ENCODE measurements around the gene RNF43. TPM values are rescaled to one million over a fixed set of nuclear protein-coding genes. Genes with fewer than 3 reads are reported as not detected.

RNF43 gene
- total RNA-seq, 3 donors from 2014 or later: 8.5 to 19.0 TPM; not detected in 1

GRCh38 chr17:58421711-58422110, 4.4 kb upstream of the RNF43 start:
- no peaks in the 10 kb centered on the region for H3K9me3 ChIP-seq
- no peaks in the 10 kb centered on the region for H3K4me1 ChIP-seq
- no peak for DNase-seq (ENCODE audit: low spot score in 2 of 2)
- H3K27me3 ChIP-seq: no peaks in the 10 kb centered on the region
- H3K4me3 ChIP-seq: no peak overlapping the region
- TF ChIP-seq CTCF (IDR thresholded peaks at IDR 0.05) (no peak), POLR2AphosphoS5 (IDR thresholded peaks at IDR 0.05) (no peak), POLR2A (IDR thresholded peaks at IDR 0.05) (no peak)
- intact Hi-C loops (cut with DNase I; ENCODE audit: low total_unique reads): no loop called here
- H3K27ac ChIP-seq: no peak overlapping the region
- no peaks in the 10 kb centered on the region for H3K36me3 ChIP-seq

GRCh38 chr17:58420827-58421226, 3.5 kb upstream of the RNF43 start:
- DNase-seq (ENCODE audit: low spot score in 2 of 2): no peak
- Histone ChIP-seq H3K4me1 (no peaks in the 10 kb centered on the region), H3K36me3 (no peaks in the 10 kb centered on the region), H3K9me3 (no peaks in the 10 kb centered on the region), H3K27ac (no peak overlapping the region), H3K4me3 (no peak overlapping the region), H3K27me3 (no peaks in the 10 kb centered on the region)
- no peak for TF ChIP-seq POLR2AphosphoS5 (IDR thresholded peaks at IDR 0.05)
- TF ChIP-seq CTCF (IDR thresholded peaks at IDR 0.05): no peak
- TF ChIP-seq POLR2A (IDR thresholded peaks at IDR 0.05): no peak
- intact Hi-C loops (cut with DNase I; ENCODE audit: low total_unique reads): no loop called here

- intact Hi-C loops (cut with DNase I; ENCODE audit: low total_unique reads): no loop called here
- H3K27me3 ChIP-seq: no peaks in the 10 kb centered on the region
- peak overlapping the region; percentile 68 to 72 for H3K27ac ChIP-seq
Observed at GRCh38 chr17:58416937-58417299, 416 bp downstream of the RNF43 start.

GRCh38 chr17:58416396-58416795, 938 bp downstream of the RNF43 start:
- intact Hi-C loops (cut with DNase I; ENCODE audit: low total_unique reads): no loop called here
- Histone ChIP-seq H3K4me3 (peak overlapping the region in 2 of 3 donors; percentile 49 to 59), H3K27ac (peak overlapping the region; percentile 68 to 72), H3K9me3 (no peaks in the 10 kb centered on the region), H3K4me1 (no peaks in the 10 kb centered on the region), H3K27me3 (no peaks in the 10 kb centered on the region), H3K36me3 (no peaks in the 10 kb centered on the region)
- TF ChIP-seq POLR2A (IDR thresholded peaks at IDR 0.05) (no peak), CTCF (IDR thresholded peaks at IDR 0.05) (no peak), POLR2AphosphoS5 (IDR thresholded peaks at IDR 0.05) (no peak)
- no peak for DNase-seq (ENCODE audit: low spot score in 2 of 2)

More at GRCh38 chr17:58416937-58417299, 416 bp downstream of the RNF43 start:
- Histone ChIP-seq H3K36me3 (no peaks in the 10 kb centered on the region), H3K4me3 (peak overlapping the region in 2 of 3 donors; percentile 49 to 59), H3K9me3 (no peaks in the 10 kb centered on the region), H3K4me1 (no peaks in the 10 kb centered on the region)
- no peak for TF ChIP-seq POLR2AphosphoS5 (IDR thresholded peaks at IDR 0.05)
- DNase-seq (ENCODE audit: low spot score in 2 of 2): no peak

- DNase-seq (ENCODE audit: low spot score in 2 of 2): no peak
- H3K36me3 ChIP-seq: no peaks in the 10 kb centered on the region
- TF ChIP-seq POLR2A (IDR thresholded peaks at IDR 0.05): no peak
- TF ChIP-seq POLR2AphosphoS5 (IDR thresholded peaks at IDR 0.05): no peak
- TF ChIP-seq CTCF (IDR thresholded peaks at IDR 0.05): no peak
- H3K4me3 ChIP-seq: peak overlapping the region in 2 of 3 donors; percentile 49 to 59
- no peaks in the 10 kb centered on the region for H3K9me3 ChIP-seq
- H3K4me1 ChIP-seq: no peaks in the 10 kb centered on the region
- intact Hi-C loops (cut with DNase I; ENCODE audit: low total_unique reads): no loop called here
- H3K27ac ChIP-seq: peak overlapping the region; percentile 40 to 68
- no peaks in the 10 kb centered on the region for H3K27me3 ChIP-seq
Observed at GRCh38 chr17:58415371-58416055, 1.8 kb downstream of the RNF43 start.
